NT2/D1 (cell line): ENCODE results near the gene CAPN9.

Source experiments
- SUZ12 ChIP-seq: IDR thresholded peaks from 2 replicates; pipeline ENCODE4 v1.6.1; 2011; ENCODE audit not compliant: insufficient read length, insufficient read depth; ENCODE audit errors: extremely low read depth
- ZNF274 ChIP-seq: IDR thresholded peaks from 2 replicates; pipeline ENCODE4 v1.6.1; 2011; ENCODE audit warnings: mild to moderate bottlenecking, low read depth, low read length

DNA sequence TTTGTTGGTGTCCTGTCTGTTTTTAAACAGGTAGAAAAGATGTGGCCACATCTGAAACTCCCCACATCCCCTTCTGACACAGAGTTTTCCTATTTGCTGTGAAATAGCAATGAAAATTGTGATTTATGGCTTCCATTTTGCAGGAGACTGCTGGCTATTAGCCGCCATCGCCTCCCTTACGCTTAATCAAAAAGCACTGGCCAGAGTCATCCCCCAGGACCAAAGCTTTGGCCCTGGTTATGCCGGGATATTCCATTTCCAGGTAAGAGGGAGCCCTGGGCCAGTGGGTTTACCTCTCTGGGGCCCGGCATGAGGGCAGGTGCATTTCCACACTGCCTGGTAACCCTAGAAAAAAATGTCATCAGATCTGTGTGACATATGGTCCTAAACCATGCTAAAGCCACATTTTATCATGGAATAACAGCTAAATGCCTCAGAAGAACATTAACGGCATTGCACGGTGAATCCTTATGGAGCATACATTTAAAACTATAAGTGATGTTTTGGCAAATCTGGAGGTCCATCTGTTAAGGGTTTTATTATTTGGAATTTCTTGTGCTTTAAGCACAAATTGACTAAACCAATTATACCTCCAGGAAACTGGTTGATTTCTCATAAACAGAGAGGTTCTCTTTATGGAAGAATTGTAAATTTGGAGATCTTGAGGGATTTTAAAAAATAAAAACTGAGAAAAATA lies 12.3 kb downstream of the CAPN9 start:
- TF ChIP-seq SUZ12 (no peak), ZNF274 (no peak)
